Hepatic stellate cell (primary cell): Measurements from ENCODE around the gene NUDT4.
"Not testable (repeated sequence)": the region's sequence is repeated elsewhere in the genome, so short reads cannot be mapped to it uniquely, and the experiment has no call there.

Experiments
- DNase-seq: peaks from one replicate; pipeline ENCODE4 v3.0.0; 2011; ENCODE audit warnings: low spot score

NUDT4 gene

GRCh38 chr12:93368766-93369165, 9.0 kb upstream of the NUDT4 start:
- no peak for DNase-seq

GRCh38 chr12:93369505-93369904, 8.2 kb upstream of the NUDT4 start:
- DNase-seq, result no peak

GRCh38 chr12:93370947-93371346, 6.8 kb upstream of the NUDT4 start:
- no peak for DNase-seq

GRCh38 chr12:93373961-93374656, 3.6 kb upstream of the NUDT4 start:
- DNase-seq, result no peak

GRCh38 chr12:93375906-93376305, 1.8 kb upstream of the NUDT4 start:
- DNase-seq, result no peak

GRCh38 chr12:93376436-93377251, 1.1 kb upstream of the NUDT4 start:
- DNase-seq, result no peak

GRCh38 chr12:93378196-93378997, 672 bp downstream of the NUDT4 start:
- DNase-seq, result peak; percentile 74

- DNase-seq, result no peak
Measured at GRCh38 chr12:93378998-93379325, 1.2 kb downstream of the NUDT4 start.

- no peak for DNase-seq
Measured at GRCh38 chr12:93379326-93379980, 1.7 kb downstream of the NUDT4 start.

- no peak for DNase-seq
Measured at GRCh38 chr12:93379981-93380361, 2.2 kb downstream of the NUDT4 start.

GRCh38 chr12:93380480-93381121, 2.9 kb downstream of the NUDT4 start:
- peak; percentile 30 for DNase-seq

- DNase-seq, result no peak
Measured at GRCh38 chr12:93381161-93381975, 3.6 kb downstream of the NUDT4 start.

- not testable (repeated sequence) for DNase-seq
Measured at GRCh38 chr12:93381976-93382437, 4.3 kb downstream of the NUDT4 start.

GRCh38 chr12:93387780-93388179, 10.1 kb downstream of the NUDT4 start:
- DNase-seq, result peak; percentile 46

- DNase-seq, result no peak
Measured at GRCh38 chr12:93390031-93390430, 12.3 kb downstream of the NUDT4 start.

- no peak for DNase-seq
Measured at GRCh38 chr12:93390549-93391297, 13.0 kb downstream of the NUDT4 start.

GRCh38 chr12:93393425-93393824, 15.7 kb downstream of the NUDT4 start:
- DNase-seq, result no peak

GRCh38 chr12:93397412-93397811, 19.7 kb downstream of the NUDT4 start:
- no peak for DNase-seq

- not testable (repeated sequence) for DNase-seq
Measured at GRCh38 chr12:93399183-93399863, 21.6 kb downstream of the NUDT4 start.
